Measurements from ENCODE around the gene CPA5.

The CPA5 gene

GRCh38 chr7:130384841-130385599 lies 40.4 kb downstream of the CPA5 start:
- Histone ChIP-seq H3K4me3 (ENCODE audit: low read length) (no peak overlapping the region), H3K9ac (ENCODE audit: low read depth, low read length) (no peak overlapping the region), H3K4me1 (ENCODE audit: insufficient read depth, low read length) (no peaks in the 10 kb centered on the region), H3K9me3 (ENCODE audit: insufficient read depth, low read depth, low read length) (no peaks in the 10 kb centered on the region), H3K27ac (ENCODE audit: low read length) (no peak overlapping the region), H3K36me3 (ENCODE audit: insufficient read depth, low read depth, low read length) (no peaks in the 10 kb centered on the region), H3K27me3 (ENCODE audit: insufficient read depth, low read length) (no peaks in the 10 kb centered on the region)

GRCh38 chr7:130385600-130386066 lies 41.0 kb downstream of the CPA5 start:
- H3K27me3 ChIP-seq (ENCODE audit: insufficient read depth, low read length) = no peaks in the 10 kb centered on the region
- no peak overlapping the region for H3K9ac ChIP-seq (ENCODE audit: low read depth, low read length)
- no peaks in the 10 kb centered on the region for H3K4me1 ChIP-seq (ENCODE audit: insufficient read depth, low read length)
- H3K9me3 ChIP-seq (ENCODE audit: insufficient read depth, low read depth, low read length) = no peaks in the 10 kb centered on the region
- H3K27ac ChIP-seq (ENCODE audit: low read length) = no peak overlapping the region
- H3K4me3 ChIP-seq (ENCODE audit: low read length) = no peak overlapping the region
- H3K36me3 ChIP-seq (ENCODE audit: insufficient read depth, low read depth, low read length) = no peaks in the 10 kb centered on the region

- Histone ChIP-seq H3K4me1 (ENCODE audit: insufficient read depth, low read length) (no peaks in the 10 kb centered on the region), H3K27me3 (ENCODE audit: insufficient read depth, low read length) (no peaks in the 10 kb centered on the region), H3K9ac (ENCODE audit: low read depth, low read length) (no peak overlapping the region), H3K9me3 (ENCODE audit: insufficient read depth, low read depth, low read length) (no peaks in the 10 kb centered on the region), H3K4me3 (ENCODE audit: low read length) (no peak overlapping the region), H3K27ac (ENCODE audit: low read length) (no peak overlapping the region), H3K36me3 (ENCODE audit: insufficient read depth, low read depth, low read length) (no peaks in the 10 kb centered on the region)
These were observed 42.3 kb downstream of the CPA5 start for GRCh38 chr7:130386876-130387275.

- Histone ChIP-seq H3K27me3 (ENCODE audit: insufficient read depth, low read length) (no peaks in the 10 kb centered on the region), H3K4me1 (ENCODE audit: insufficient read depth, low read length) (no peaks in the 10 kb centered on the region), H3K4me3 (ENCODE audit: low read length) (no peak overlapping the region), H3K27ac (ENCODE audit: low read length) (no peak overlapping the region), H3K9me3 (ENCODE audit: insufficient read depth, low read depth, low read length) (no peaks in the 10 kb centered on the region), H3K36me3 (ENCODE audit: insufficient read depth, low read depth, low read length) (no peaks in the 10 kb centered on the region), H3K9ac (ENCODE audit: low read depth, low read length) (no peak overlapping the region)
These were observed 42.7 kb downstream of the CPA5 start for GRCh38 chr7:130387306-130387627.

GRCh38 chr7:130387628-130388403 lies 43.2 kb downstream of the CPA5 start:
- Histone ChIP-seq H3K4me3 (ENCODE audit: low read length) (no peak overlapping the region), H3K27me3 (ENCODE audit: insufficient read depth, low read length) (no peaks in the 10 kb centered on the region), H3K9ac (ENCODE audit: low read depth, low read length) (no peak overlapping the region), H3K27ac (ENCODE audit: low read length) (no peak overlapping the region), H3K36me3 (ENCODE audit: insufficient read depth, low read depth, low read length) (no peaks in the 10 kb centered on the region), H3K9me3 (ENCODE audit: insufficient read depth, low read depth, low read length) (no peaks in the 10 kb centered on the region), H3K4me1 (ENCODE audit: insufficient read depth, low read length) (no peaks in the 10 kb centered on the region)

GRCh38 chr7:130388671-130389070 lies 44.1 kb downstream of the CPA5 start:
- Histone ChIP-seq H3K9me3 (ENCODE audit: insufficient read depth, low read depth, low read length) (no peaks in the 10 kb centered on the region), H3K9ac (ENCODE audit: low read depth, low read length) (no peak overlapping the region), H3K27ac (ENCODE audit: low read length) (no peak overlapping the region), H3K4me1 (ENCODE audit: insufficient read depth, low read length) (no peaks in the 10 kb centered on the region), H3K36me3 (ENCODE audit: insufficient read depth, low read depth, low read length) (no peaks in the 10 kb centered on the region), H3K4me3 (ENCODE audit: low read length) (no peak overlapping the region), H3K27me3 (ENCODE audit: insufficient read depth, low read length) (no peaks in the 10 kb centered on the region)

GRCh38 chr7:130390486-130390885 lies 45.9 kb downstream of the CPA5 start:
- Histone ChIP-seq H3K4me3 (ENCODE audit: low read length) (no peak overlapping the region), H3K36me3 (ENCODE audit: insufficient read depth, low read depth, low read length) (no peaks in the 10 kb centered on the region), H3K9me3 (ENCODE audit: insufficient read depth, low read depth, low read length) (no peaks in the 10 kb centered on the region), H3K4me1 (ENCODE audit: insufficient read depth, low read length) (peaks cover 4% of the 10 kb centered on the region; the same call in 1 of the 2 replicates), H3K27ac (ENCODE audit: low read length) (no peak overlapping the region), H3K27me3 (ENCODE audit: insufficient read depth, low read length) (no peaks in the 10 kb centered on the region), H3K9ac (ENCODE audit: low read depth, low read length) (no peak overlapping the region)

- no peak overlapping the region for H3K4me3 ChIP-seq (ENCODE audit: low read length)
- H3K27ac ChIP-seq (ENCODE audit: low read length) = no peak overlapping the region
- no peaks in the 10 kb centered on the region for H3K9me3 ChIP-seq (ENCODE audit: insufficient read depth, low read depth, low read length)
These were observed 48.5 kb downstream of the CPA5 start for GRCh38 chr7:130393101-130393561.

GRCh38 chr7:130393841-130394411 lies 49.3 kb downstream of the CPA5 start:
- no peak overlapping the region for H3K4me3 ChIP-seq (ENCODE audit: low read length)
- H3K9me3 ChIP-seq (ENCODE audit: insufficient read depth, low read depth, low read length) = no peaks in the 10 kb centered on the region
- no peak overlapping the region for H3K9ac ChIP-seq (ENCODE audit: low read depth, low read length)
- H3K27me3 ChIP-seq (ENCODE audit: insufficient read depth, low read length) = no peaks in the 10 kb centered on the region
- no peaks in the 10 kb centered on the region for H3K36me3 ChIP-seq (ENCODE audit: insufficient read depth, low read depth, low read length)
- H3K4me1 ChIP-seq (ENCODE audit: insufficient read depth, low read length) = peaks cover 11% of the 10 kb centered on the region; the same call in 1 of the 2 replicates
- H3K27ac ChIP-seq (ENCODE audit: low read length) = no peak overlapping the region

More at GRCh38 chr7:130393101-130393561, 48.5 kb downstream of the CPA5 start:
- Histone ChIP-seq H3K4me1 (ENCODE audit: insufficient read depth, low read length) (peaks cover 11% of the 10 kb centered on the region; the same call in 1 of the 2 replicates), H3K27me3 (ENCODE audit: insufficient read depth, low read length) (no peaks in the 10 kb centered on the region), H3K9ac (ENCODE audit: low read depth, low read length) (no peak overlapping the region), H3K36me3 (ENCODE audit: insufficient read depth, low read depth, low read length) (no peaks in the 10 kb centered on the region)

- no peak overlapping the region for H3K4me3 ChIP-seq (ENCODE audit: low read length)
- H3K27me3 ChIP-seq (ENCODE audit: insufficient read depth, low read length) = no peaks in the 10 kb centered on the region
- H3K27ac ChIP-seq (ENCODE audit: low read length) = no peak overlapping the region
- H3K9ac ChIP-seq (ENCODE audit: low read depth, low read length) = no peak overlapping the region
- no peaks in the 10 kb centered on the region for H3K36me3 ChIP-seq (ENCODE audit: insufficient read depth, low read depth, low read length)
- no peaks in the 10 kb centered on the region for H3K9me3 ChIP-seq (ENCODE audit: insufficient read depth, low read depth, low read length)
- peaks cover 11% of the 10 kb centered on the region; the same call in 1 of the 2 replicates for H3K4me1 ChIP-seq (ENCODE audit: insufficient read depth, low read length)
These were observed 50.0 kb downstream of the CPA5 start for GRCh38 chr7:130394421-130395195.

GRCh38 chr7:130395421-130395820 lies 50.8 kb downstream of the CPA5 start:
- peaks cover 11% of the 10 kb centered on the region; the same call in 1 of the 2 replicates for H3K4me1 ChIP-seq (ENCODE audit: insufficient read depth, low read length)
- H3K27me3 ChIP-seq (ENCODE audit: insufficient read depth, low read length) = no peaks in the 10 kb centered on the region
- H3K36me3 ChIP-seq (ENCODE audit: insufficient read depth, low read depth, low read length) = no peaks in the 10 kb centered on the region
- no peak overlapping the region for H3K9ac ChIP-seq (ENCODE audit: low read depth, low read length)
- H3K9me3 ChIP-seq (ENCODE audit: insufficient read depth, low read depth, low read length) = no peaks in the 10 kb centered on the region
- H3K27ac ChIP-seq (ENCODE audit: low read length) = no peak overlapping the region
- no peak overlapping the region for H3K4me3 ChIP-seq (ENCODE audit: low read length)
